Stimulated activated CD4-positive, alpha-beta T cell treated with anti-CD3 and anti-CD28 coated beads, TNF-alpha, amount 100 ng/mL, for 48 hours (primary cell): ENCODE results near the gene C10orf105.

Source experiments
- DNase-seq, 3 donors: peaks; one replicate each; pipeline ENCODE4 v3.0.0-alpha.2; 2020; ENCODE audit warnings: low read depth in 3 of 3

Gene C10orf105

GRCh38 chr10:71751515-71752224, 32.1 kb upstream of the C10orf105 start:
- no peak for DNase-seq

GRCh38 chr10:71750986-71751385, 31.4 kb upstream of the C10orf105 start:
- no peak for DNase-seq

- DNase-seq: no peak
Observed at GRCh38 chr10:71750124-71750841, 30.7 kb upstream of the C10orf105 start.

- DNase-seq: no peak
Observed at GRCh38 chr10:71749396-71749795, 29.8 kb upstream of the C10orf105 start.

GRCh38 chr10:71748671-71749191, 29.2 kb upstream of the C10orf105 start:
- peak in 2 of 3 donors; percentile 66 to 68 for DNase-seq

GRCh38 chr10:71747551-71748523, 28.3 kb upstream of the C10orf105 start:
- DNase-seq: no peak

- no peak for DNase-seq
Observed at GRCh38 chr10:71747039-71747531, 27.5 kb upstream of the C10orf105 start.

GRCh38 chr10:71746344-71747037, 26.9 kb upstream of the C10orf105 start:
- no peak for DNase-seq

- no peak for DNase-seq
Observed at GRCh38 chr10:71745664-71746250, 26.2 kb upstream of the C10orf105 start.

- DNase-seq: no peak
Observed at GRCh38 chr10:71744897-71745663, 25.5 kb upstream of the C10orf105 start.

GRCh38 chr10:71743866-71744265, 24.3 kb upstream of the C10orf105 start:
- no peak for DNase-seq

GRCh38 chr10:71743089-71743838, 23.7 kb upstream of the C10orf105 start:
- DNase-seq: no peak

GRCh38 chr10:71742301-71743088, 22.9 kb upstream of the C10orf105 start:
- DNase-seq: no peak

- no peak for DNase-seq
Observed at GRCh38 chr10:71741671-71742070, 22.1 kb upstream of the C10orf105 start.

- no peak for DNase-seq
Observed at GRCh38 chr10:71741029-71741428, 21.5 kb upstream of the C10orf105 start.

- DNase-seq: no peak
Observed at GRCh38 chr10:71740069-71740653, 20.6 kb upstream of the C10orf105 start.

GRCh38 chr10:71739358-71739900, 19.9 kb upstream of the C10orf105 start:
- DNase-seq: no peak

- no peak for DNase-seq
Observed at GRCh38 chr10:71737834-71738197, 18.2 kb upstream of the C10orf105 start.
